ENCODE measurements around the gene NUDT6.
"Not testable (repeated sequence)": the region's sequence is repeated elsewhere in the genome, so short reads cannot be mapped to it uniquely, and the experiment has no call there.

The NUDT6 gene

DNA sequence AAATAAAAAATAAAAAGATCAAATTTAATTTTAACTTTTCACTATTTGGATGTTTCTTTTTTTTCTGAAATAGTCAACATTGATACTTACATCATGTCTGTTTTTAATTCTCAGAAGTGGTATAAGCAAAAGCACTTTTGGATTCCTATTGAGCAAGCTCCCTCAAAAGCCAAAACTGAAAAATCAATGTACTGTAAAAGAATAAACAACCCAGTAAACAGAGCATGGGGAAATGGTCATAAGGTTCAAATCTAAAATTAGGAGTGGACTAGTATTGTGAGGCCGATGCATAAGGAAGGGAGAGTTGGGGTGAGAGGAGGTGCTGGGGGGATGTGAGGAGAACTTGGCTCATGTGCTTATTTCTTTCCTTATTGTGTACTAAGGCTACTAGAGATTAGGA is 37.9 kb downstream of the NUDT6 start:
- Histone ChIP-seq H3K4me3 (no peak overlapping the region), H3K27ac (peak overlapping the region in 2 of 21 experiments; percentile 40 to 41)

- Histone ChIP-seq H3K4me3 (no peak overlapping the region), H3K27ac (peak overlapping the region in 1 of 21 experiments; percentile 31)
Measured at GRCh38 chr4:122882857-122883735, 39.3 kb downstream of the NUDT6 start.

- H3K4me3 ChIP-seq, result no peak overlapping the region
- no peak overlapping the region for H3K27ac ChIP-seq
Measured at GRCh38 chr4:122879001-122879400, 43.4 kb downstream of the NUDT6 start.

DNA sequence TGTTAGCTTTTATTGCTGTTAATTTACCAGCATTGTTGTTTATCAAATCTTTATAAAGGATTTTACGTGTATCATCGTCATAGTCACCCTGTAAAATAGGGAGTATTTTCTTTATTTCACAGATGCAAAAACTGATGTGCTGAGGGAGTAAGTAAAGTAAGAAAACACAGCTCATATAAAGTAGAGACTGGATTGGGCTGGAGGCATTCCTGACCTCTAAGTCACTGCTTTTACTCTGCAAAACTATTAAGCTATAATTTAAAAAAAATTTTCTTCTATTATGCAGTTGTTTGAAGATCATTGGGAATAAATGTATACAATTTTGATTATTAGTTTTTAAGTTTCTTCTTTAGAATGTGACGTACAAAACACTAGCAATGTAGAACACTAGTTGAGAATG is 45.9 kb downstream of the NUDT6 start:
- H3K27ac ChIP-seq, result no peak overlapping the region
- H3K4me3 ChIP-seq, result no peak overlapping the region

DNA sequence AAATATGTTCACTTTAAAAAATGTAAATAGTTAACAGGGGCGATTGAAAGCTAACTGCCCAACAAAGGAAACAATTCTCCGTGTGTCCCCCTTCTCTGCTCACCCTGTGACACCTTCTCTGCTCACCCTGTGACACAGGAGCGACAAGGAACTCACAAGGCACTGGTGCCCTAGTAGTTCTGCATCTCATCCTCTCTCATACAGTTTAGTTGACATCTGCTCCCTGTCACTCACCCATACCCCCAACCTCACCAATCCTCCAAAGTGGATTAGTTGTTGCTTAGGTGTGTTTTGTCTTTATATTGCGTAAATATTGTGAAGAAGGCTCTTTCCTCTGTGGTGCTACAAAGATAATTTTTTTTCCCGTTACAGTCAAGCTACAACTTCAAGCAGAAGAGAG is 46.4 kb downstream of the NUDT6 start:
- H3K27ac ChIP-seq, result no peak overlapping the region
- no peak overlapping the region for H3K4me3 ChIP-seq

- no peak overlapping the region for H3K27ac ChIP-seq
- H3K4me3 ChIP-seq, result no peak overlapping the region
Measured at GRCh38 chr4:122873821-122874593, 48.4 kb downstream of the NUDT6 start.

- H3K4me3 ChIP-seq, result no peak overlapping the region
- no peak overlapping the region for H3K27ac ChIP-seq
Measured at GRCh38 chr4:122873146-122873545, 49.3 kb downstream of the NUDT6 start.

DNA sequence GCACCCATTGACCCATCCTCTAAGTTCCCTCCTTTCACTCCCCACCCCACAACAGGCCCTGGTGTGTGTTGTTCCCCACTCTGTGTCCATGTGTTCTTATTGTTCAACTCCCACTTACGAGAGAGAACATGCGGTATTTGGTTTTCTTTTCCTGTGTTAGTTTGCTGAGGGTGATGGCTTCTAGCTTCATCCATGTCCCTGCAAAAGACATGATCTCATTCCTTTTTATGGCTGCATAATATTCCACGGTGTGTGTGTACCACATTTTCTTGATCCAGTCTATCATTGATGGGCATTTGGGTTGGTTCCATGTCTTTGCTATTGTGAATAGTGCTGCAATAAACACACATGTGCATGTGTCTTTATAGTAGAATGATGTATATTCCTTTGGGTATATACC is 54.2 kb downstream of the NUDT6 start:
- H3K4me3 ChIP-seq, H3K27ac ChIP-seq: not testable (repeated sequence)

GRCh38 chr4:122865425-122865824 is 57.0 kb downstream of the NUDT6 start:
- Histone ChIP-seq H3K27ac (no peak overlapping the region), H3K4me3 (no peak overlapping the region)

GRCh38 chr4:122863639-122864038 is 58.8 kb downstream of the NUDT6 start:
- Histone ChIP-seq H3K27ac (no peak overlapping the region), H3K4me3 (no peak overlapping the region)

GRCh38 chr4:122861172-122861943 is 61.0 kb downstream of the NUDT6 start:
- H3K27ac ChIP-seq, result no peak overlapping the region
- no peak overlapping the region for H3K4me3 ChIP-seq

DNA sequence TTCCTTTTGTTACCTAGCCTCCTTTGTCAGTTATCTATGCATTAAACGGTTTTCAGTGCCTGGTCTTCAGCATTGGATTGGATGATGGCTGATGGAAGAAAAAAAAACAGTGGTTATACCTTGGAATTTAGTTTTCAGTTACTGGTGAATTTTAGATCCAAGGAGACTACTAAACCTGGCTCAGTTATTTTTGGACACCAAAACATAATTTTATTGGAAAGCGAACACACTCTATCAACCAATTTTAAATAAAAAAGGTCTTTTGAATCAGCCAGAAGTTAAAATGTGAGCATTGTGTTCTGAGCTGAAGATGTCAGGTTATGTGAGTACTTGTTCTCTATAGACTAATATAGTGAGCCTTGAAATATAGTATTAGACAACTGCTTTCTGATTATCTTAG is 63.7 kb downstream of the NUDT6 start:
- Histone ChIP-seq H3K27ac (no peak overlapping the region), H3K4me3 (no peak overlapping the region)

GRCh38 chr4:122857160-122857559 is 65.2 kb downstream of the NUDT6 start:
- no peak overlapping the region for H3K27ac ChIP-seq
- no peak overlapping the region for H3K4me3 ChIP-seq

GRCh38 chr4:122855353-122855890 is 67.0 kb downstream of the NUDT6 start:
- H3K27ac ChIP-seq, result peak overlapping the region in 11 of 21 experiments; percentile 1 to 77 (median 58)
- H3K4me3 ChIP-seq, result no peak overlapping the region

- peak overlapping the region in 13 of 21 experiments; percentile 1 to 77 (median 57) for H3K27ac ChIP-seq
- no peak overlapping the region for H3K4me3 ChIP-seq
Measured at GRCh38 chr4:122854447-122855352, 67.7 kb downstream of the NUDT6 start.

- Histone ChIP-seq H3K27ac (no peak overlapping the region), H3K4me3 (no peak overlapping the region)
Measured at GRCh38 chr4:122851568-122851967, 70.8 kb downstream of the NUDT6 start.

GRCh38 chr4:122849789-122850188 is 72.6 kb downstream of the NUDT6 start:
- H3K4me3 ChIP-seq, H3K27ac ChIP-seq: not testable (repeated sequence)

- Histone ChIP-seq H3K4me3 (no peak overlapping the region), H3K27ac (no peak overlapping the region)
Measured at GRCh38 chr4:122847931-122848330, 74.5 kb downstream of the NUDT6 start.

- Histone ChIP-seq H3K27ac (no peak overlapping the region), H3K4me3 (no peak overlapping the region)
Measured at GRCh38 chr4:122845760-122846159, 76.6 kb downstream of the NUDT6 start.

Data from skin epidermis (tissue), 12 donors.